GM23248 (cell line): Measurements from ENCODE around the gene TRIM28.

Experiments used
- EZH2 ChIP-seq: fragments of 200-600 bp; sonication (generic); IDR thresholded peaks from 2 replicates; pipeline ENCODE4 v1.6.1; 2018; ENCODE audit warnings: antibody characterized with exemption, mild to moderate bottlenecking; ENCODE audit not compliant: insufficient read depth, poor library complexity, severe bottlenecking
- EZH2phosphoT487 ChIP-seq: fragments of 200-600 bp; sonication (generic); IDR thresholded peaks from 2 replicates; pipeline ENCODE4 v1.6.1; 2018; ENCODE audit warnings: antibody characterized with exemption, moderate library complexity, mild to moderate bottlenecking, low read depth; ENCODE audit not compliant: insufficient read depth

GRCh38 chr19:58543826-58544590 lies at the start of gene TRIM28:
- TF ChIP-seq EZH2: no peak
- no peak for TF ChIP-seq EZH2phosphoT487
